ENCODE data around the gene PRXL2B. TPM values are rescaled to one million over a fixed set of nuclear protein-coding genes. Genes with fewer than 3 reads are reported as not detected.

PRXL2B gene
- total and polyA plus RNA-seq, 2 experiments from 2014 or later: 25.5 to 44.0 TPM

DNA sequence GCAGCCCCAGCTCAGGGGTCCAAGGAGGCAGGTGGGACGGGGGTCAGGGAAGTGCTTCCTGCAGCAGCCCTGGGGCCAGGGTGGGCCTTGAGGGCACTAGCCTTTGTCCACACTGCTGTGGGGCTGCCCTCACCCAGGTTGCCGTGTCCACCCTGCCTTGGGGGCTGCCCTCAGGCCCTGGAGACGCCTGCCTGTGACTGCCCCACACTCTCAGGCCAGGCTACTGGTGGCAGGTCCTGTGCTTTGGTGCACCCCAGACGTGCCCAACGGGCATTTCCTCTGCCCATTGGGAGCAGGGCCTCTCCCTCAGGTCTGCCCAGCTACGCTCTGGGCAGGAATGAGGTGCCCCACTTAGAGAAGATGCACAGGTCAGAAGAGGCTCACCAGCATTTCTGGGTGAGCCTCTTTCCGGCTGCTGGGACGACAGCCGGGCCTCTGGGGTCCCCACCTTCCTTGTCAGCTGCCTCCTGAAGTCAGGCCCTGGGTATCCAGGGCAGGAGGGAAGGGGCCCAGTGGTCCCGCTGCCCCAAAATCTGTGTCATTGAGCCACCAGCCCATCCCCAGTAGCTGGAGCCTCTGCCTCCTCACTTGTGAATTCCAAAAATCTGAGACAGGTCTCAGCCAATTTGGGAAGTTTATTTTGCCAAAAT is 48.9 kb downstream of the PRXL2B start (continued):
- TF ChIP-seq, protein P1, sequence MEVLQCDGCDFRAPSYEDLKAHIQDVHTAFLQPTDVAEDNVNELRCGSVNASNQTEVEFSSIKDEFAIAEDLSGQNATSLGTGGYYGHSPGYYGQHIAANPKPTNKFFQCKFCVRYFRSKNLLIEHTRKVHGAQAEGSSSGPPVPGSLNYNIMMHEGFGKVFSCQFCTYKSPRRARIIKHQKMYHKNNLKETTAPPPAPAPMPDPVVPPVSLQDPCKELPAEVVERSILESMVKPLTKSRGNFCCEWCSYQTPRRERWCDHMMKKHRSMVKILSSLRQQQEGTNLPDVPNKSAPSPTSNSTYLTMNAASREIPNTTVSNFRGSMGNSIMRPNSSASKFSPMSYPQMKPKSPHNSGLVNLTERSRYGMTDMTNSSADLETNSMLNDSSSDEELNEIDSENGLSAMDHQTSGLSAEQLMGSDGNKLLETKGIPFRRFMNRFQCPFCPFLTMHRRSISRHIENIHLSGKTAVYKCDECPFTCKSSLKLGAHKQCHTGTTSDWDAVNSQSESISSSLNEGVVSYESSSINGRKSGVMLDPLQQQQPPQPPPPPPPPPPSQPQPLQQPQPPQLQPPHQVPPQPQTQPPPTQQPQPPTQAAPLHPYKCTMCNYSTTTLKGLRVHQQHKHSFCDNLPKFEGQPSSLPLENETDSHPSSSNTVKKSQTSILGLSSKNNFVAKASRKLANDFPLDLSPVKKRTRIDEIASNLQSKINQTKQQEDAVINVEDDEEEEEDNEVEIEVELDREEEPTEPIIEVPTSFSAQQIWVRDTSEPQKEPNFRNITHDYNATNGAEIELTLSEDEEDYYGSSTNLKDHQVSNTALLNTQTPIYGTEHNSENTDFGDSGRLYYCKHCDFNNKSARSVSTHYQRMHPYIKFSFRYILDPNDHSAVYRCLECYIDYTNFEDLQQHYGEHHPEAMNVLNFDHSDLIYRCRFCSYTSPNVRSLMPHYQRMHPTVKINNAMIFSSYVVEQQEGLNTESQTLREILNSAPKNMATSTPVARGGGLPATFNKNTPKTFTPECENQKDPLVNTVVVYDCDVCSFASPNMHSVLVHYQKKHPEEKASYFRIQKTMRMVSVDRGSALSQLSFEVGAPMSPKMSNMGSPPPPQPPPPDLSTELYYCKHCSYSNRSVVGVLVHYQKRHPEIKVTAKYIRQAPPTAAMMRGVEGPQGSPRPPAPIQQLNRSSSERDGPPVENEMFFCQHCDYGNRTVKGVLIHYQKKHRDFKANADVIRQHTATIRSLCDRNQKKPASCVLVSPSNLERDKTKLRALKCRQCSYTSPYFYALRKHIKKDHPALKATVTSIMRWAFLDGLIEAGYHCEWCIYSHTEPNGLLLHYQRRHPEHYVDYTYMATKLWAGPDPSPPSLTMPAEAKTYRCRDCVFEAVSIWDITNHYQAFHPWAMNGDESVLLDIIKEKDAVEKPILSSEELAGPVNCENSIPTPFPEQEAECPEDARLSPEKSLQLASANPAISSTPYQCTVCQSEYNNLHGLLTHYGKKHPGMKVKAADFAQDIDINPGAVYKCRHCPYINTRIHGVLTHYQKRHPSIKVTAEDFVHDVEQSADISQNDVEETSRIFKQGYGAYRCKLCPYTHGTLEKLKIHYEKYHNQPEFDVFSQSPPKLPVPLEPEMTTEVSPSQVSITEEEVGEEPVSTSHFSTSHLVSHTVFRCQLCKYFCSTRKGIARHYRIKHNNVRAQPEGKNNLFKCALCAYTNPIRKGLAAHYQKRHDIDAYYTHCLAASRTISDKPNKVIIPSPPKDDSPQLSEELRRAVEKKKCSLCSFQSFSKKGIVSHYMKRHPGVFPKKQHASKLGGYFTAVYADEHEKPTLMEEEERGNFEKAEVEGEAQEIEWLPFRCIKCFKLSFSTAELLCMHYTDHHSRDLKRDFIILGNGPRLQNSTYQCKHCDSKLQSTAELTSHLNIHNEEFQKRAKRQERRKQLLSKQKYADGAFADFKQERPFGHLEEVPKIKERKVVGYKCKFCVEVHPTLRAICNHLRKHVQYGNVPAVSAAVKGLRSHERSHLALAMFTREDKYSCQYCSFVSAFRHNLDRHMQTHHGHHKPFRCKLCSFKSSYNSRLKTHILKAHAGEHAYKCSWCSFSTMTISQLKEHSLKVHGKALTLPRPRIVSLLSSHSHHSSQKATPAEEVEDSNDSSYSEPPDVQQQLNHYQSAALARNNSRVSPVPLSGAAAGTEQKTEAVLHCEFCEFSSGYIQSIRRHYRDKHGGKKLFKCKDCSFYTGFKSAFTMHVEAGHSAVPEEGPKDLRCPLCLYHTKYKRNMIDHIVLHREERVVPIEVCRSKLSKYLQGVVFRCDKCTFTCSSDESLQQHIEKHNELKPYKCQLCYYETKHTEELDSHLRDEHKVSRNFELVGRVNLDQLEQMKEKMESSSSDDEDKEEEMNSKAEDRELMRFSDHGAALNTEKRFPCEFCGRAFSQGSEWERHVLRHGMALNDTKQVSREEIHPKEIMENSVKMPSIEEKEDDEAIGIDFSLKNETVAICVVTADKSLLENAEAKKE (CRISPR knock-in tag; IDR thresholded peaks at IDR 0.05): no peak
- no peak for TF ChIP-seq JUNB (IDR thresholded peaks at IDR 0.05; ENCODE audit: unreplicated experiment)
- no peak for TF ChIP-seq ZNF114 (CRISPR knock-in tag; IDR thresholded peaks at IDR 0.05)
- TF ChIP-seq EZH2phosphoT487 (IDR thresholded peaks at IDR 0.05; ENCODE audit: unreplicated experiment): no peak
- TF ChIP-seq CREB1 (CRISPR knock-in tag; IDR thresholded peaks at IDR 0.05; ENCODE audit: low read depth): no peak
- no peak for TF ChIP-seq POLR2AphosphoS5 (IDR thresholded peaks at IDR 0.05; ENCODE audit: low read depth)

DNA sequence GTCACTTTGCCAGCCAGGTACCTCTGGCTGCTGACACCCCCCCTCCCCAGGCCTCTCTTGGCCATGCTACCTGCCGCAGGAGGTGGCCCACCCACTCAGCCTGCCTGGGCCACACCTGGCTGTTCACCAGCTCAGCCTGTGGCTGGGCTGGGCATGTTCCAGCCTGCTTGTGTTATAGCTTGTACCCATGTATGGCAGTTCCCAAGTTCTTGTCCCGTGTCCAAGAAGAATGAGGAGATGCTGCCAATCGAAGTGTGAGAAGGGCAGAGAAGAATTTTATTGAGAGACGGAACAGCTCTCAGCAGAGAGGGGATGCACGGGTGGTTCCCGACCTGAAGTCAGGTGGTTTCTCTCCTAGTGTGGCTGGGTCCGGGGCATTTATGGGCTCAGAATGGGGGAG is 50.2 kb downstream of the PRXL2B start:
- Histone ChIP-seq H4K20me1 (replicated peaks; ENCODE audit: insufficient read depth) (no peaks in the 10 kb centered on the region), H3K4me2 (no peak overlapping the region), H3K27me3 (ENCODE audit: insufficient read depth) (peaks cover 22% of the 10 kb centered on the region), H3K79me2 (replicated peaks; ENCODE audit: insufficient read depth) (no peaks in the 10 kb centered on the region), H3K4me3 (no peak overlapping the region), H3K4me1 (ENCODE audit: insufficient read depth) (peaks cover 11% of the 10 kb centered on the region), H3K27ac (ENCODE audit: low read depth) (no peak overlapping the region), H3K9me2 (ENCODE audit: insufficient read depth) (no peaks in the 10 kb centered on the region), H2AFZ (no peak overlapping the region), H3K36me3 (ENCODE audit: insufficient read depth) (no peaks in the 10 kb centered on the region), H3F3A (replicated peaks; ENCODE audit: low read depth) (no peaks in the 10 kb centered on the region)
- Mint-ChIP-seq H3K4me3 (no peak overlapping the region), H3K27ac (no peak overlapping the region), H3K9me3 (peaks cover 32% of the 10 kb centered on the region), H3K36me3 (ENCODE audit: low read depth) (peaks cover 17% of the 10 kb centered on the region), H3K27me3 (ENCODE audit: insufficient read depth, low read depth, poor library complexity) (peaks cover 34% of the 10 kb centered on the region), H3K4me1 (peaks cover 14% of the 10 kb centered on the region)
- ATAC-seq: no peak
- no peak for DNase-seq (ENCODE audit: low spot score)
- TF ChIP-seq STAT1 (IDR thresholded peaks at IDR 0.05; ENCODE audit: unreplicated experiment) (no peak), ZNF114 (CRISPR knock-in tag; IDR thresholded peaks at IDR 0.05) (no peak), EZH2 (IDR thresholded peaks at IDR 0.05; ENCODE audit: low read depth, unreplicated experiment) (no peak)
- TF ChIP-seq, protein P2, sequence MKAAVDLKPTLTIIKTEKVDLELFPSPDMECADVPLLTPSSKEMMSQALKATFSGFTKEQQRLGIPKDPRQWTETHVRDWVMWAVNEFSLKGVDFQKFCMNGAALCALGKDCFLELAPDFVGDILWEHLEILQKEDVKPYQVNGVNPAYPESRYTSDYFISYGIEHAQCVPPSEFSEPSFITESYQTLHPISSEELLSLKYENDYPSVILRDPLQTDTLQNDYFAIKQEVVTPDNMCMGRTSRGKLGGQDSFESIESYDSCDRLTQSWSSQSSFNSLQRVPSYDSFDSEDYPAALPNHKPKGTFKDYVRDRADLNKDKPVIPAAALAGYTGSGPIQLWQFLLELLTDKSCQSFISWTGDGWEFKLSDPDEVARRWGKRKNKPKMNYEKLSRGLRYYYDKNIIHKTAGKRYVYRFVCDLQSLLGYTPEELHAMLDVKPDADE (IDR thresholded peaks at IDR 0.05): no peak
- TF ChIP-seq, protein P1 (CRISPR knock-in tag; IDR thresholded peaks at IDR 0.05): no peak
